GM12891 (cell line): ENCODE data around the gene RACGAP1.

Experiments used
- POLR2A ChIP-seq: IDR thresholded peaks from 2 replicates; pipeline ENCODE4 v1.6.1; 2011; ENCODE audit warnings: low read depth, low read length, control low read depth
- TAF1 ChIP-seq: IDR thresholded peaks from 2 replicates; pipeline ENCODE4 v1.6.1; 2011; ENCODE audit warnings: low read depth, low read length, control low read depth

GRCh38 chr12:50052544-50052943, 27.2 kb upstream of the RACGAP1 start:
- TF ChIP-seq TAF1 (no peak), POLR2A (no peak)
